ENCODE data around the gene MGAT1.

The MGAT1 gene

GRCh38 chr5:180779985-180780610 is 22.5 kb downstream of the MGAT1 start:
- TF ChIP-seq CTCF (IDR thresholded peaks at IDR 0.05; ENCODE audit: low read depth, low read length): no peak
- DNase-seq (ENCODE audit: extremely low read depth, low read depth): no peak

- TF ChIP-seq CTCF (IDR thresholded peaks at IDR 0.05; ENCODE audit: low read depth, low read length): no peak
- no peak for DNase-seq (ENCODE audit: extremely low read depth, low read depth)
Observed at GRCh38 chr5:180777475-180777874, 25.1 kb downstream of the MGAT1 start.

GRCh38 chr5:180776376-180776775 is 26.2 kb downstream of the MGAT1 start:
- no peak for DNase-seq (ENCODE audit: extremely low read depth, low read depth)
- TF ChIP-seq CTCF (IDR thresholded peaks at IDR 0.05; ENCODE audit: low read depth, low read length): no peak

GRCh38 chr5:180775624-180776023 is 27.0 kb downstream of the MGAT1 start:
- no peak for TF ChIP-seq CTCF (IDR thresholded peaks at IDR 0.05; ENCODE audit: low read depth, low read length)
- DNase-seq (ENCODE audit: extremely low read depth, low read depth): no peak

GRCh38 chr5:180771839-180772238 is 30.8 kb downstream of the MGAT1 start:
- TF ChIP-seq CTCF (IDR thresholded peaks at IDR 0.05; ENCODE audit: low read depth, low read length): no peak
- no peak for DNase-seq (ENCODE audit: extremely low read depth, low read depth)

- no peak for DNase-seq (ENCODE audit: extremely low read depth, low read depth)
- TF ChIP-seq CTCF (IDR thresholded peaks at IDR 0.05; ENCODE audit: low read depth, low read length): no peak
Observed at GRCh38 chr5:180769821-180770220, 32.8 kb downstream of the MGAT1 start.

- no peak for DNase-seq (ENCODE audit: extremely low read depth, low read depth)
- no peak for TF ChIP-seq CTCF (IDR thresholded peaks at IDR 0.05; ENCODE audit: low read depth, low read length)
Observed at GRCh38 chr5:180755601-180756000, 47.0 kb downstream of the MGAT1 start.

Measured in AG09319 (cell line).